Measurements from ENCODE around the gene PES1.
A peak's percentile ranks its signal among the peaks of the same experiment; 100 is the strongest.
"Not testable (repeated sequence)": the region's sequence is repeated elsewhere in the genome, so short reads cannot be mapped to it uniquely, and the experiment has no call there.

The PES1 gene

GRCh38 chr22:30591588-30592359 lies at the start of gene PES1:
PES1 (minus strand) TSS chr22:30591910; CDS start chr22:30591833, 77 bp downstream.
- peak; percentile 96 for DNase-seq

GRCh38 chr22:30640839-30641430 lies 49.2 kb upstream of the PES1 start:
- DNase-seq: no peak

GRCh38 chr22:30640361-30640760 lies 48.7 kb upstream of the PES1 start:
- DNase-seq: no peak

GRCh38 chr22:30637701-30638114 lies 46.0 kb upstream of the PES1 start:
- no peak for DNase-seq

GRCh38 chr22:30636226-30637077 lies 44.7 kb upstream of the PES1 start:
- DNase-seq: peak; percentile 19

- DNase-seq: peak; percentile 46
These were observed 43.8 kb upstream of the PES1 start, which contains the start of gene SLC35E4 for GRCh38 chr22:30635273-30636225. SLC35E4 (plus strand) TSS chr22:30635781; CDS start chr22:30636451, 670 bp downstream.

- peak; percentile 56 for DNase-seq
These were observed 42.9 kb upstream of the PES1 start for GRCh38 chr22:30634471-30635233.

- DNase-seq: not testable (repeated sequence)
These were observed 39.8 kb upstream of the PES1 start for GRCh38 chr22:30631469-30631868.

GRCh38 chr22:30628491-30628890 lies 36.8 kb upstream of the PES1 start:
- no peak for DNase-seq

- DNase-seq: no peak
These were observed 35.8 kb upstream of the PES1 start for GRCh38 chr22:30627471-30627870.

- DNase-seq: no peak
These were observed 34.7 kb upstream of the PES1 start for GRCh38 chr22:30626413-30626812.

- DNase-seq: not testable (repeated sequence)
These were observed 28.2 kb upstream of the PES1 start for GRCh38 chr22:30619909-30620308.

- no peak for DNase-seq
These were observed 26.1 kb upstream of the PES1 start for GRCh38 chr22:30617819-30618218.

GRCh38 chr22:30615543-30615954 lies 23.8 kb upstream of the PES1 start:
- DNase-seq: no peak

- no peak for DNase-seq
These were observed 23.2 kb upstream of the PES1 start for GRCh38 chr22:30614879-30615278.

- no peak for DNase-seq
These were observed 22.6 kb upstream of the PES1 start for GRCh38 chr22:30614268-30614667.

- DNase-seq: no peak
These were observed 21.1 kb upstream of the PES1 start for GRCh38 chr22:30612789-30613188.

GRCh38 chr22:30611197-30611596 lies 19.5 kb upstream of the PES1 start:
- no peak for DNase-seq

GRCh38 chr22:30610299-30610698 lies 18.6 kb upstream of the PES1 start:
- DNase-seq: no peak

- no peak for DNase-seq
These were observed 17.8 kb upstream of the PES1 start for GRCh38 chr22:30609260-30610185.
